Measurements from ENCODE around the gene NPHP4. TPM values are rescaled to one million over a fixed set of nuclear protein-coding genes. Genes with fewer than 3 reads are reported as not detected.

The NPHP4 gene
- total RNA-seq, 1 donor from 2014 or later, result 33.2 TPM

GRCh38 chr1:5943343-5944124 is 48.7 kb downstream of the NPHP4 start:
- DNase-seq (ENCODE audit: low read depth, low spot score), result no peak
- Mint-ChIP-seq H3K4me3 (no peak overlapping the region), H3K4me1 (peaks cover 10% of the 10 kb centered on the region), H3K36me3 (ENCODE audit: low read depth) (peaks cover 31% of the 10 kb centered on the region), H3K27me3 (ENCODE audit: low read depth) (no peaks in the 10 kb centered on the region), H3K27ac (ENCODE audit: unreplicated experiment) (peak overlapping the region; percentile 37), H3K9me3 (peaks cover 4% of the 10 kb centered on the region)
- TF ChIP-seq CTCF (conservative IDR thresholded peaks at IDR 0.05), result no peak

- Mint-ChIP-seq H3K4me3 (no peak overlapping the region), H3K36me3 (ENCODE audit: low read depth) (peaks cover 39% of the 10 kb centered on the region), H3K27me3 (ENCODE audit: low read depth) (no peaks in the 10 kb centered on the region), H3K4me1 (peaks cover 12% of the 10 kb centered on the region), H3K9me3 (peaks cover 4% of the 10 kb centered on the region), H3K27ac (ENCODE audit: unreplicated experiment) (no peak overlapping the region)
- TF ChIP-seq CTCF (conservative IDR thresholded peaks at IDR 0.05), result no peak
- DNase-seq (ENCODE audit: low read depth, low spot score), result no peak
Observed at GRCh38 chr1:5941671-5942070, 50.6 kb downstream of the NPHP4 start.

- H3K4me3 Mint-ChIP-seq, result no peak overlapping the region
Observed at GRCh38 chr1:5940723-5941407, 51.4 kb downstream of the NPHP4 start.

GRCh38 chr1:5939271-5940170 is 52.7 kb downstream of the NPHP4 start:
- H3K27me3 Mint-ChIP-seq (ENCODE audit: low read depth), result no peaks in the 10 kb centered on the region
- peaks cover 35% of the 10 kb centered on the region for H3K36me3 Mint-ChIP-seq (ENCODE audit: low read depth)
- H3K4me3 Mint-ChIP-seq, result no peak overlapping the region
- H3K27ac Mint-ChIP-seq (ENCODE audit: unreplicated experiment), result no peak overlapping the region
- peaks cover 4% of the 10 kb centered on the region for H3K9me3 Mint-ChIP-seq
- peaks cover 14% of the 10 kb centered on the region for H3K4me1 Mint-ChIP-seq
- DNase-seq (ENCODE audit: low read depth, low spot score), result no peak
- TF ChIP-seq CTCF (conservative IDR thresholded peaks at IDR 0.05), result no peak

More at GRCh38 chr1:5940723-5941407, 51.4 kb downstream of the NPHP4 start:
- Mint-ChIP-seq H3K27ac (ENCODE audit: unreplicated experiment) (no peak overlapping the region), H3K36me3 (ENCODE audit: low read depth) (peaks cover 38% of the 10 kb centered on the region), H3K4me1 (peaks cover 14% of the 10 kb centered on the region), H3K9me3 (peaks cover 4% of the 10 kb centered on the region), H3K27me3 (ENCODE audit: low read depth) (no peaks in the 10 kb centered on the region)
- no peak for TF ChIP-seq CTCF (conservative IDR thresholded peaks at IDR 0.05)
- DNase-seq (ENCODE audit: low read depth, low spot score), result no peak

GRCh38 chr1:5938101-5938646 is 54.1 kb downstream of the NPHP4 start:
- no peak for DNase-seq (ENCODE audit: low read depth, low spot score)
- no peak overlapping the region for H3K27ac Mint-ChIP-seq (ENCODE audit: unreplicated experiment)
- no peaks in the 10 kb centered on the region for H3K27me3 Mint-ChIP-seq (ENCODE audit: low read depth)
- peaks cover 33% of the 10 kb centered on the region for H3K36me3 Mint-ChIP-seq (ENCODE audit: low read depth)
- peaks cover 22% of the 10 kb centered on the region for H3K4me1 Mint-ChIP-seq
- TF ChIP-seq CTCF (conservative IDR thresholded peaks at IDR 0.05), result no peak
- H3K9me3 Mint-ChIP-seq, result peaks cover 4% of the 10 kb centered on the region
- no peak overlapping the region for H3K4me3 Mint-ChIP-seq

Data from neural crest cell (in vitro differentiated cells).